Measurements from ENCODE around the gene CENPO.

GRCh38 chr2:24768601-24769000, 24.6 kb upstream of the CENPO start:
- no peak for TF ChIP-seq CTCF (IDR thresholded peaks at IDR 0.05)
- TF ChIP-seq POLR2A (IDR thresholded peaks at IDR 0.05), result no peak

Measured in thyroid gland (tissue), 4 donors.